K562 (cell line): Measurements from ENCODE around the gene ANKRD7. TPM values are rescaled to one million over a fixed set of nuclear protein-coding genes. Genes with fewer than 3 reads are reported as not detected.

Source experiments
- ARID3A ChIP-seq: IDR thresholded peaks from 2 replicates; pipeline ENCODE4 v1.6.1; 2012; ENCODE audit warnings: low read depth, low read length, improper control_type of control experiment, borderline replicate concordance
- ARID3B ChIP-seq: fragments of 250-450 bp; sonication (Bioruptor Pico); IDR thresholded peaks from 2 replicates; pipeline ENCODE4 v1.4.0; 2020; ENCODE audit warnings: borderline replicate concordance
- ASH1L ChIP-seq: fragments of 450-650 bp; IDR thresholded peaks from 2 replicates; pipeline ENCODE4 v1.6.1; 2018; ENCODE audit warnings: borderline replicate concordance, mild to moderate bottlenecking, low read depth; ENCODE audit not compliant: partially characterized antibody
- BRD9 ChIP-seq: fragments of 450-650 bp; IDR thresholded peaks from 2 replicates; pipeline ENCODE4 v1.6.1; 2018; ENCODE audit warnings: low read depth; ENCODE audit not compliant: partially characterized antibody
- FOXP4 ChIP-seq: sonication (generic); formaldehyde crosslinking; IDR thresholded peaks from 2 replicates; pipeline ENCODE4 v1.8.0; 2022; ENCODE audit warnings: mild to moderate bottlenecking, missing genetic modification reagents, borderline replicate concordance
- HEY1 ChIP-seq: fragments of 250-450 bp; sonication (Bioruptor Pico); IDR thresholded peaks from 2 replicates; pipeline ENCODE4 v1.5.0; 2020; ENCODE audit warnings: mild to moderate bottlenecking, moderate library complexity, borderline replicate concordance
- JUNB ChIP-seq: fragments of 450-650 bp; formaldehyde crosslinking; conservative IDR thresholded peaks from 2 replicates; pipeline ENCODE4 v1.4.0; 2020; ENCODE audit warnings: mild to moderate bottlenecking
- JUND ChIP-seq, 2 experiments: IDR thresholded peaks; 2 replicates in 1 of 2; 3 replicates in 1 of 2; pipeline ENCODE4 v1.6.1; 2011; ENCODE audit warnings: borderline replicate concordance in 2 of 2, low read depth in 2 of 2, low read length in 2 of 2, improper control_type of control experiment in 1 of 2, missing biosample characterization in 1 of 2, missing genetic modification characterization in 1 of 2, missing genetic modification reagents in 1 of 2
- KDM2B ChIP-seq: fragments of 250-450 bp; sonication (Bioruptor Pico); IDR thresholded peaks from 2 replicates; pipeline ENCODE4 v1.8.0; 2021; ENCODE audit warnings: mild to moderate bottlenecking, moderate library complexity
- SAFB ChIP-seq: fragments of 200-400 bp; formaldehyde crosslinking; IDR thresholded peaks from 2 replicates; pipeline ENCODE4 v1.6.1; 2017; ENCODE audit warnings: low read depth, low read length, borderline replicate concordance
- SFPQ ChIP-seq: fragments of 200-400 bp; formaldehyde crosslinking; IDR thresholded peaks from 2 replicates; pipeline ENCODE4 v1.6.1; 2017; ENCODE audit warnings: mild to moderate bottlenecking, low read depth, low read length, moderate library complexity
- SMC3 ChIP-seq: conservative IDR thresholded peaks from 2 replicates; pipeline ENCODE4 v1.6.1; 2011; ENCODE audit warnings: low read depth, low read length, improper control_type of control experiment; ENCODE audit not compliant: insufficient read depth
- TARDBP ChIP-seq: fragments of 450-650 bp; IDR thresholded peaks from 2 replicates; pipeline ENCODE4 v1.6.1; 2016
- ZNF644 ChIP-seq: fragments of 200-800 bp; sonication (Bioruptor generic); IDR thresholded peaks from 2 replicates; pipeline ENCODE4 v1.6.1; 2016; ENCODE audit warnings: low read depth, missing genetic modification characterization, missing compliant biosample characterization
- polyA plus RNA-seq, 8 experiments: library from polyadenylated mRNA; depleted of rRNA in 4 of 8; stranded (reverse) in 5 of 8; unstranded in 3 of 8; fragments of >200 nt; fragmentation: Nextera tagmentation in 2 of 8; fragmentation: Illumina TruSeq in 1 of 8; extraction: Ambion mirVana in 2 of 8; extraction: Trizol in 1 of 8; gene quantifications; 2 replicates each; pipeline versions ENCODE4 v1.2.1 to v1.2.3, GENCODE V29; 2011 to 2014; ENCODE audit warnings: inconsistent platforms in 1 of 8, missing spikeins in 1 of 8
- total RNA-seq, 7 experiments: library from RNA; depleted of rRNA in 6 of 7; stranded (reverse); fragments of >200 nt in 6 of 7; fragmentation: Illumina TruSeq in 2 of 7; extraction: Trizol in 2 of 7; gene quantifications; 2 replicates each; pipeline versions ENCODE4 v1.2.1 to v1.2.3, GENCODE V29; 2011 to 2021; ENCODE audit warnings: low replicate concordance in 1 of 7
- TF ChIP-seq, protein P1 (sequence below): sonication (generic); formaldehyde crosslinking; IDR thresholded peaks from 2 replicates; pipeline ENCODE4 v1.8.1; 2023; ENCODE audit warnings: mild to moderate bottlenecking, missing genetic modification reagents
- TF ChIP-seq, protein P2 (sequence below): fragments of 250-450 bp; sonication (Bioruptor Pico); IDR thresholded peaks from 2 replicates; pipeline ENCODE4 v1.5.0; 2021

The ANKRD7 gene
- total and polyA plus RNA-seq, 9 of the 15 experiments (the other 6 are each of a cell fraction or from before 2014, with no cell fraction given) = 0.33 TPM; not detected in 8

DNA sequence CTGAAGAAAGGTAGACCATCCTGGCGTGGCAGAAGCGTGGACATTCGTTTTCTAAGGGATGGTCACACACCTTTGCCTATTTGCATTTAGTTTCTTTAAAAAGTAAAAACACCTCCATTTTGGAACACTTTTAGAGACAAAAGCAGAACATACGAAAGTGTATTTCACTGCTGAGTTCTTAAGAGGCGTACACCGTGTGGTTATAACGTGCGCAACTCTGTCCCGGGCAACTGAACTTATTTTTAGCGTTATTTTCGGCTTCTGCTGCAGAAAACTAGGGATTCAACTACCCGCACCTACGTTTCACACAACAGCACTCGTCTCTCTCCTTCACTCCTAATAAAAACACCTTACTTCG is 41.1 kb upstream of the ANKRD7 start (continued):
- TF ChIP-seq ARID3B (CRISPR knock-in tag) (no peak), ARID3A (0 out of 2 replicates have a peak, but pooled peaks have one; percentile 2), SAFB (no peak), ZNF644 (0 out of 2 replicates have a peak, but pooled peaks have one; percentile 61), SFPQ (no peak), JUNB (no peak), TARDBP (no peak), BRD9 (no peak), FOXP4 (CRISPR knock-in tag) (no peak), SMC3 (no peak), ASH1L (no peak), KDM2B (CRISPR knock-in tag) (no peak), HEY1 (0 out of 2 replicates have a peak, but pooled peaks have one; percentile 72), JUND (IDR thresholded peaks at IDR 0.05; ENCODE audit: borderline replicate concordance, low read depth, low read length) (no peak), JUND (tag; IDR thresholded peaks at IDR 0.05; ENCODE audit: borderline replicate concordance, low read depth, low read length) (no peak)
- TF ChIP-seq, protein P1, sequence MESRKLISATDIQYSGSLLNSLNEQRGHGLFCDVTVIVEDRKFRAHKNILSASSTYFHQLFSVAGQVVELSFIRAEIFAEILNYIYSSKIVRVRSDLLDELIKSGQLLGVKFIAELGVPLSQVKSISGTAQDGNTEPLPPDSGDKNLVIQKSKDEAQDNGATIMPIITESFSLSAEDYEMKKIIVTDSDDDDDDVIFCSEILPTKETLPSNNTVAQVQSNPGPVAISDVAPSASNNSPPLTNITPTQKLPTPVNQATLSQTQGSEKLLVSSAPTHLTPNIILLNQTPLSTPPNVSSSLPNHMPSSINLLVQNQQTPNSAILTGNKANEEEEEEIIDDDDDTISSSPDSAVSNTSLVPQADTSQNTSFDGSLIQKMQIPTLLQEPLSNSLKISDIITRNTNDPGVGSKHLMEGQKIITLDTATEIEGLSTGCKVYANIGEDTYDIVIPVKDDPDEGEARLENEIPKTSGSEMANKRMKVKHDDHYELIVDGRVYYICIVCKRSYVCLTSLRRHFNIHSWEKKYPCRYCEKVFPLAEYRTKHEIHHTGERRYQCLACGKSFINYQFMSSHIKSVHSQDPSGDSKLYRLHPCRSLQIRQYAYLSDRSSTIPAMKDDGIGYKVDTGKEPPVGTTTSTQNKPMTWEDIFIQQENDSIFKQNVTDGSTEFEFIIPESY (CRISPR knock-in tag) = no peak
- TF ChIP-seq, protein P2, sequence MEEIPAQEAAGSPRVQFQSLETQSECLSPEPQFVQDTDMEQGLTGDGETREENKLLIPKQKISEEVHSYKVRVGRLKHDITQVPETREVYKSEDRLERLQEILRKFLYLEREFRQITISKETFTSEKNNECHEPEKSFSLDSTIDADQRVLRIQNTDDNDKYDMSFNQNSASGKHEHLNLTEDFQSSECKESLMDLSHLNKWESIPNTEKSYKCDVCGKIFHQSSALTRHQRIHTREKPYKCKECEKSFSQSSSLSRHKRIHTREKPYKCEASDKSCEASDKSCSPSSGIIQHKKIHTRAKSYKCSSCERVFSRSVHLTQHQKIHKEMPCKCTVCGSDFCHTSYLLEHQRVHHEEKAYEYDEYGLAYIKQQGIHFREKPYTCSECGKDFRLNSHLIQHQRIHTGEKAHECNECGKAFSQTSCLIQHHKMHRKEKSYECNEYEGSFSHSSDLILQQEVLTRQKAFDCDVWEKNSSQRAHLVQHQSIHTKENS (CRISPR knock-in tag) = no peak
